Measurements from ENCODE around the gene TMEM61.

GRCh38 chr1:54978528-54979326 is 1.7 kb upstream of the TMEM61 start:
- TF ChIP-seq, protein P1, sequence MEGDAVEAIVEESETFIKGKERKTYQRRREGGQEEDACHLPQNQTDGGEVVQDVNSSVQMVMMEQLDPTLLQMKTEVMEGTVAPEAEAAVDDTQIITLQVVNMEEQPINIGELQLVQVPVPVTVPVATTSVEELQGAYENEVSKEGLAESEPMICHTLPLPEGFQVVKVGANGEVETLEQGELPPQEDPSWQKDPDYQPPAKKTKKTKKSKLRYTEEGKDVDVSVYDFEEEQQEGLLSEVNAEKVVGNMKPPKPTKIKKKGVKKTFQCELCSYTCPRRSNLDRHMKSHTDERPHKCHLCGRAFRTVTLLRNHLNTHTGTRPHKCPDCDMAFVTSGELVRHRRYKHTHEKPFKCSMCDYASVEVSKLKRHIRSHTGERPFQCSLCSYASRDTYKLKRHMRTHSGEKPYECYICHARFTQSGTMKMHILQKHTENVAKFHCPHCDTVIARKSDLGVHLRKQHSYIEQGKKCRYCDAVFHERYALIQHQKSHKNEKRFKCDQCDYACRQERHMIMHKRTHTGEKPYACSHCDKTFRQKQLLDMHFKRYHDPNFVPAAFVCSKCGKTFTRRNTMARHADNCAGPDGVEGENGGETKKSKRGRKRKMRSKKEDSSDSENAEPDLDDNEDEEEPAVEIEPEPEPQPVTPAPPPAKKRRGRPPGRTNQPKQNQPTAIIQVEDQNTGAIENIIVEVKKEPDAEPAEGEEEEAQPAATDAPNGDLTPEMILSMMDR (conservative IDR thresholded peaks at IDR 0.05; ENCODE audit: low read depth, low read length): no peak
- no peak for TF ChIP-seq EZH2 (IDR thresholded peaks at IDR 0.05; ENCODE audit: low read length, unreplicated experiment)

Measured in PC-3 (cell line).